Measurements from ENCODE around the gene RAB44. TPM values are rescaled to one million over a fixed set of nuclear protein-coding genes. Genes with fewer than 3 reads are reported as not detected.

RAB44 gene
- total and polyA plus RNA-seq, 2 donors (not counting 1 experiment from before 2014, with no cell fraction given): 0.15 to 0.16 TPM

DNA sequence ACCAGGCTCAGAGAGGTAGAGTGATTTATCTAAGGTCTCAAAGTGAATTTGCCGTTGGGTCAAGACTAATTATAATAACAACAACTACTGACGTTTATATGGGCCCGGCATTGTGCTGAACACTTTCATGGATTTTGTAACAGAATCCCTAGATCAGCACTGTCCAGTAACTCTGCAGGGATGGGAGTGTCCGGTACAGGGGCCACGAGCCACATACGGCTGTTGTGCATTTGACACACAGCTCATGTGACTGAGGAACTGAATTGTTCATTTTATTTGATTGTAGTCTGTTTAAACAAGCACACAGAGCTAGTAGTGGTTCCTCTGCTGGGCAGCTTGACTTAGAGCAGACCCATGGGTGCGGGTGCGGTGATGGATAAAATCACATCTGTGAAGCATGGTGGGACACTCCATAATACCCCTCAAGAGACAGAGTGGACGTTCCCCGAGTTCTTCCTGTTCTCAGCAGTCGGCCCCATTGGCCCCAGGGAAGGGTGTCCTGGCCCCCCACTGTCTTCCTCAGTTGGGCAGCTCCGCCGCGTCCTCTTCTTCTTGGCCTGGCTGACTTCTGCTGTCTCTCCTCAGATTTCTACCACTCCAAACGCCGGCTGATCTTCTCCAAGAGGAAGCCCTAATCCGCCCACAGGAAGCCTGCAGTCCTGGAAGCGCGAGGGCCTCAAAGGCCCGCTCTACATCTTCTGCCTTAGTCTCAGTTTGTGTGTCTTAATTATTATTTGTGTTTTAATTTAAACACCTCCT, 12.3 kb upstream of the RAB44 start:
- H3K36me3 ChIP-seq (replicated peaks in 1 of 2; ENCODE audit: control extremely low read depth in 1 of 2, control insufficient read depth in 1 of 2, extremely low read depth in 1 of 2, insufficient read depth in 2 of 2, low read length in 1 of 2): peaks cover 2 to 40% of the 10 kb centered on the region in 2 experiments
- no peaks in the 10 kb centered on the region for H3K27me3 ChIP-seq (replicated peaks in 1 of 4; ENCODE audit: control extremely low read depth in 1 of 4, control insufficient read depth in 3 of 4, insufficient read depth in 4 of 4, low read length in 3 of 4)
- Mint-ChIP-seq H3K9me3 (ENCODE audit: insufficient read depth) (no peaks in the 10 kb centered on the region), H3K4me1 (peaks cover 86% of the 10 kb centered on the region), H3K4me3 (peak overlapping the region; percentile 5), H3K27ac (peak overlapping the region; percentile 73), H3K27me3 (no peaks in the 10 kb centered on the region)
- ChIA-PET CTCF (interaction anchor here (1.1 to 9.9 kb wide), 6 partner anchors 12 to 74 kb away, joined by 3 to 107 read pairs (median 26); partner anchors contain the start of gene RAB44), POLR2A (interaction anchor here (0.6 kb wide), 1 partner anchor 70 kb away, joined by 3 read pairs; no protein-coding TSS in a partner anchor)
- H2AFZ ChIP-seq (ENCODE audit: insufficient read depth, low read depth, low read length, poor library complexity, severe bottlenecking): no peak overlapping the region
- no peaks in the 10 kb centered on the region for H3K9me3 ChIP-seq (ENCODE audit: control extremely low read depth in 1 of 3, control insufficient read depth in 2 of 3, insufficient read depth in 1 of 3, low read length in 2 of 3)
- intact Hi-C loops (cut with micrococcal nuclease): loop anchor here (10.0 kb wide), 1 partner anchor 489 kb away; the partner anchor contains the start of gene PIM1
- no peak for ATAC-seq (ENCODE audit: low read depth)
- TF ChIP-seq, protein P1, sequence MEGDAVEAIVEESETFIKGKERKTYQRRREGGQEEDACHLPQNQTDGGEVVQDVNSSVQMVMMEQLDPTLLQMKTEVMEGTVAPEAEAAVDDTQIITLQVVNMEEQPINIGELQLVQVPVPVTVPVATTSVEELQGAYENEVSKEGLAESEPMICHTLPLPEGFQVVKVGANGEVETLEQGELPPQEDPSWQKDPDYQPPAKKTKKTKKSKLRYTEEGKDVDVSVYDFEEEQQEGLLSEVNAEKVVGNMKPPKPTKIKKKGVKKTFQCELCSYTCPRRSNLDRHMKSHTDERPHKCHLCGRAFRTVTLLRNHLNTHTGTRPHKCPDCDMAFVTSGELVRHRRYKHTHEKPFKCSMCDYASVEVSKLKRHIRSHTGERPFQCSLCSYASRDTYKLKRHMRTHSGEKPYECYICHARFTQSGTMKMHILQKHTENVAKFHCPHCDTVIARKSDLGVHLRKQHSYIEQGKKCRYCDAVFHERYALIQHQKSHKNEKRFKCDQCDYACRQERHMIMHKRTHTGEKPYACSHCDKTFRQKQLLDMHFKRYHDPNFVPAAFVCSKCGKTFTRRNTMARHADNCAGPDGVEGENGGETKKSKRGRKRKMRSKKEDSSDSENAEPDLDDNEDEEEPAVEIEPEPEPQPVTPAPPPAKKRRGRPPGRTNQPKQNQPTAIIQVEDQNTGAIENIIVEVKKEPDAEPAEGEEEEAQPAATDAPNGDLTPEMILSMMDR (IDR thresholded peaks at IDR 0.05): no peak
- no peak for TF ChIP-seq EZH2 (IDR thresholded peaks at IDR 0.05; ENCODE audit: borderline replicate concordance, insufficient read depth, low read depth, low read length, poor library complexity, severe bottlenecking)
- DNase-seq: peak; percentile 32
- WGBS (ENCODE audit: insufficient coverage): 85% methylated on average over 12 of the region's 20 CpGs
- peaks cover 88 to 90% of the 10 kb centered on the region in 2 donors for H3K4me1 ChIP-seq (ENCODE audit: control insufficient read depth in 2 of 2, insufficient read depth in 2 of 2, low read length in 2 of 2)
- no peak overlapping the region for H3K9ac ChIP-seq (ENCODE audit: low read length)
- H3K4me3 ChIP-seq (ENCODE audit: control extremely low read depth in 1 of 5, extremely low read depth in 1 of 5, insufficient read depth in 1 of 5, low read depth in 2 of 5, low read length in 4 of 5): no peak overlapping the region
- H3K79me2 ChIP-seq (ENCODE audit: control insufficient read depth, insufficient read depth, low read length): peaks cover 54% of the 10 kb centered on the region
- peaks cover 5% of the 10 kb centered on the region for H4K20me1 ChIP-seq (ENCODE audit: control insufficient read depth, insufficient read depth, low read length, poor library complexity, severe bottlenecking)
- H3K27ac ChIP-seq (ENCODE audit: low read length in 2 of 2): peak overlapping the region; percentile 97 to 100
- H3K4me2 ChIP-seq (replicated peaks; ENCODE audit: low read depth, low read length, poor library complexity, severe bottlenecking): peak overlapping the region; percentile 56
